Fibroblast of skin of right quadriceps (primary cell): ENCODE measurements around the gene SLC26A6.

Experiments used
- DNase-seq: peaks from one replicate; pipeline ENCODE4 v3.0.0-alpha.2; 2013

Gene SLC26A6

GRCh38 chr3:48635222-48636021 is at the start of gene SLC26A6:
Gene SLC26A6 (minus strand): TSS chr3:48635461. CDS start chr3:48635393, 68 bp downstream.
- DNase-seq, result peak; percentile 95

GRCh38 chr3:48684480-48685143 is 49.4 kb upstream of the SLC26A6 start:
- no peak for DNase-seq

- DNase-seq, result no peak
Measured at GRCh38 chr3:48684054-48684349, 48.7 kb upstream of the SLC26A6 start.

- no peak for DNase-seq
Measured at GRCh38 chr3:48682786-48683185, 47.5 kb upstream of the SLC26A6 start.

GRCh38 chr3:48681974-48682610 is 46.8 kb upstream of the SLC26A6 start:
- no peak for DNase-seq

GRCh38 chr3:48681541-48681880 is 46.2 kb upstream of the SLC26A6 start:
- no peak for DNase-seq

- DNase-seq, result no peak
Measured at GRCh38 chr3:48680811-48681540, 45.7 kb upstream of the SLC26A6 start.

GRCh38 chr3:48679411-48680391 is 44.4 kb upstream of the SLC26A6 start:
- no peak for DNase-seq

GRCh38 chr3:48678566-48679380 is 43.5 kb upstream of the SLC26A6 start:
- DNase-seq, result no peak

- no peak for DNase-seq
Measured at GRCh38 chr3:48678056-48678455, 42.8 kb upstream of the SLC26A6 start.

GRCh38 chr3:48674505-48674904 is 39.2 kb upstream of the SLC26A6 start:
- DNase-seq, result no peak

GRCh38 chr3:48672522-48672921 is 37.3 kb upstream of the SLC26A6 start:
- DNase-seq, result no peak

- DNase-seq, result no peak
Measured at GRCh38 chr3:48664929-48665328, 29.7 kb upstream of the SLC26A6 start.

GRCh38 chr3:48664313-48664644 is 29.0 kb upstream of the SLC26A6 start:
- no peak for DNase-seq

- DNase-seq, result peak; percentile 94
Measured at GRCh38 chr3:48663489-48664312, 28.4 kb upstream of the SLC26A6 start.

GRCh38 chr3:48662753-48663488 is 27.7 kb upstream of the SLC26A6 start, which contains the start of gene CELSR3:
Gene CELSR3 (minus strand): TSS chr3:48662886. CDS start chr3:48662634, 252 bp downstream.
- DNase-seq, result peak; percentile 87

- no peak for DNase-seq
Measured at GRCh38 chr3:48662145-48662752, 27.0 kb upstream of the SLC26A6 start.

- peak; percentile 29 for DNase-seq
Measured at GRCh38 chr3:48661501-48662144, 26.4 kb upstream of the SLC26A6 start.
